ENCODE data around the gene PPP1R17.

PPP1R17 gene

DNA sequence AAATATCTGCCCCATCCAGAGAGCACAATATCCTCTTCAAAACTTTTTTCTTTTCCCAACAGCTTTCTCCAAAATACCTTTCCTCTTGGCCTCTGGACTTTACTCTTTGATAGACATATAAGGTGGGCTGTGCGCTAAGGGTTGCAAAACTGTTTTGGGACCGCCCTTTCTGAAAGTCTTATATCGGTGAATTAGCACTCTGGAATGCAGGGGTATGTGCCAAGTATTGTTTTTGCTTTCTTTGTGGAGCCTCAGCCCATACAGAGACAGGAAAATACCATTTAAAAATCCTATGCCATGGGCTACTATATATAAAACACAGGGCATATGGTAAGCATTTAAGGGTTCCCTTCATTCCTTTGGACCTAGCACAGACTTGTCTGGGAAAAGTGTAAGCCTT is 37.7 kb downstream of the PPP1R17 start:
- DNase-seq (ENCODE audit: low spot score): no peak
- TF ChIP-seq CTCF (IDR thresholded peaks at IDR 0.05; ENCODE audit: extremely low read depth, missing control alignments): no peak

DNA sequence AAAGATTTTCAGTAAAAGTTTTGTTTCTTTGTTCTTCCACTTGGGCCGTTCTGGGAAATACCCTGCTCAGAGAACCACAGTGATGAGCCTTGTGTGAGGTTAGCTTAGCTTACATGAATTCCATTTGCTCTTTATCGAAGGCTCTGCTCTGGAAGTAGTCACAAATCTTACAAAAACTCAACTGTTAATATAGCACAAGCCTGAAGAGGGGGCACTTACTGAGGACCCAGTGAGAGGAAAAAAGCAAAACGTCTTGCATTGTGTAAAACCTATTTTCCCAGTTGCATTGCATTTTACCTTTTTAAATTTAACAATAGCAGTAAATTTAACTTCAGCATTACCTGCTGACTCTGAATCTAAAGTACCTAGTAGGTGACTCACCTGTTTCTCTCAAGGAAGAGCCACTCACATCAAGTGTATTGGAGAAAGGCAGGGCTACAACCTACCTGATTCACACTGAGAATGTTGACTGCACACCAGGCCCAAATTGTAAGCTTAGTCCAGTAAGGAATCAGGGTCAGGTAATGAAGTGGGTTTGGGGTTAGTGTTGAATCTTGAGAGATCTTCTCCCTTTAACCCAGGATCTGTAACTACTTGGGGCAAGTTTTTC is 42.3 kb downstream of the PPP1R17 start:
- no peak for DNase-seq (ENCODE audit: low spot score)
- peak; percentile 3 for TF ChIP-seq CTCF (IDR thresholded peaks at IDR 0.05; ENCODE audit: extremely low read depth, missing control alignments)

DNA sequence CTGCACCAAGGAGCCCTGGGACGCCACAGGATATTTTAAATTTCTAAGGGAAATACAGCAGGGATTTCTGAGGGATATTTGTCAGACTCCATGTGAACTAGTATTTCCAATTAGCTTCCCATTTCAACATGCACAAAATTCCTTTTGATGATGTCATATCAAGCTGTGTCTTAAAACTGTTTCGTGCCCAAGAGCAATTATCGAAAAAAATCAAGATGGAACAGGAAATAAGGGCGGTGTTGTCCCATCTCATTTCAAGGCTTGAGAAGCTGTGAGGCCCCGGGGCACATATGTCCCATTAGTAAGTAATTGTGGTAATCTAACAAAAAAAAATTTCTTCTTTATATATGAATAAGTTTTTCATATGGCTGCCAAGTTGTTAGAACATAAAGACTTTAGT is 47.4 kb downstream of the PPP1R17 start:
- TF ChIP-seq CTCF (IDR thresholded peaks at IDR 0.05; ENCODE audit: extremely low read depth, missing control alignments): no peak
- DNase-seq (ENCODE audit: low spot score): no peak

DNA sequence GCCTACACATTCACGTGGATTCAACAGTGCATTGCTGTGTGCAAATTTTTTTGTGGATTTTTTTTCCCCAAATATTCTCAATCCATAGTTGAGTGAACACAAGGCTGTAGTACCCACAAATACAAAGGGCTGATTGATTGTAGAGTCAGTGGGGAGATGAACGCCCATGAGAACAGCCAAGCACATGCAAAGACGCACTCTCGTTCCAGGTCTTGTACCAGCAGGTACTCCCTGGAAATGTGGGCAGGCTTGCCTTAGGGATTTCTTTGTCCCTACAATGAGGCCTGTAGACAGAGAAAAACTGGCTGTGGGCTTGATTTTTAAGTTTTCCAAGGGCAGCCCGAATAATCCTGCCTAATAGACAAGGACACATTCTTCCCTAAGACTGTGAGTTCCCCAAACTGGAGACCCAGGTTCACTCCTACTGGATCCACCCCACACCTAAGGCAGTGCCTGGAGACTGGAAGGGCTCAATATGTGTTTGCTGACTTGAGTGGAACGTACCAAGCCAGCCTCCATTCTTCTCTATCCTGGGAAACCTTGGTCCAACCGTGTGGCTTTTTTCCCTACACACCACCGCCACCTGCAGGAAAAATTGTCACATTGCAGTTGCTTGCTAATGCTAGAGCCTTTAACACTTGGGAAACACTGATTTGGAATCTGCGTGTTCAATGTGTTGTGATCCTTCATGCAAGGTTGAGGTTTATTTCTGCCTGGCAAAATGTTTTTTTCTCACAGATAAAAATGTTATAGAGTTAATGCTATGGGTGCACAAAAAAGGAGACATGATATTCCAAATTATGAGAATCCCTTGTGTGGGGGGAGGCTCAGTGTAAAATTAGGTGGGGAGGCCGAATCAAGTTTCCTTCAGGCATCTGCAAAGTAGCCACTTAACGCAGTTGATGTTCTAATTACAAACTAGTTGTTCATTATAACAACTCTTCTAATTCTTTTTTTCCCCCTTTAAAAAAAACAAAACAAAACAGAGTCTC is 49.3 kb downstream of the PPP1R17 start:
- peak; percentile 51 for DNase-seq (ENCODE audit: low spot score)
- TF ChIP-seq CTCF (IDR thresholded peaks at IDR 0.05; ENCODE audit: extremely low read depth, missing control alignments): peak; percentile 81

GRCh38 chr7:31741852-31742251 is 54.8 kb downstream of the PPP1R17 start:
- no peak for TF ChIP-seq CTCF (IDR thresholded peaks at IDR 0.05; ENCODE audit: extremely low read depth, missing control alignments)
- DNase-seq (ENCODE audit: low spot score): no peak

DNA sequence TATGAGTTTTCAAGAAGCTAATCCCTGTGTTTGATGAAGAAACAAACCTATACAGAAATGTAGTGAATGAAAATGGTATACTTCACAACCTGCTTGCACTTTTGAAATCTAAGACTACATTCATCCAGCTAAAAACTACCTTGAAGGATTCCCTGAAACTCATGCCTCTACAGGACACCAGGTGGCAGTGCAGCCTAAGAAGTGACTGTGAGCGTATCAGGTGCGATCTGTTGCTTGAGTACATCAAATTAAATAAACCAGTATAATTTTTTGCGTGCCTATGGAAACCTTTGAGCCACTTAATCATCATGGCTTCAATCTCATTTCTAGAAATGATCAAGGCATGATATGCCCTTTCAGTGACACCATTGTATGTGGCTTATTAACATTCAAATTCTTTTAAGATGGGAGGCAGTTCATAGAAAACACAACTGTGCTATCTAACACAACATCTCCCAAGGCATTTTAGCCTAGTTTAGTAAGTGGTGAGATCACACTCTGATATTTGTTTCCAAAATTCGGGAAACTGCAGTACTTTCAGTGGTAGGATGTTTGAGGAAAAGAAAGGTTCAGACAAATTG is 57.4 kb downstream of the PPP1R17 start:
- peak; percentile 63 for TF ChIP-seq CTCF (IDR thresholded peaks at IDR 0.05; ENCODE audit: extremely low read depth, missing control alignments)
- DNase-seq (ENCODE audit: low spot score): peak; percentile 40

GRCh38 chr7:31747553-31747952 is 60.5 kb downstream of the PPP1R17 start:
- TF ChIP-seq CTCF (IDR thresholded peaks at IDR 0.05; ENCODE audit: extremely low read depth, missing control alignments): no peak
- no peak for DNase-seq (ENCODE audit: low spot score)

All from GM20000 (cell line).